ENCODE measurements around the gene SOX9.

SOX9 gene

DNA sequence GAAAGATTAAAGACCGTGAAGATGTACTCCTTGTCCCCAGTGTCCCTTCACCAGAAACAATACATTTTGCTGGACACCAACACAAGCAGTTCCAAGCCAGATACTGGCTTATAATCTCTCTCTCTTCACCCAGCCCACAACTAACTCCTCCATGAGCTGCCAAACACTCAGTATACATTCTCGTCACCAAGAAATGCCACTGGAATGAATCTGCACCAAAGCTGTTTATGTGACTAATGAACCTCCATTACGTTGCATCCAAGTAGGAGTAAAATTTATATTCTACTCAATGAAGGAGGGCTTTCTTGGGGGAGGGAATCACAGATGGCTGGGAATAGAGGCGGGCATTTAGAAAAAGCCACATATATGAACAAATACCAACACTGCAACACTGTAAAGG, 20.9 kb upstream of the SOX9 start:
- no peak for DNase-seq (ENCODE audit: low read depth)
- H3K4me3 ChIP-seq (ENCODE audit: low read depth, low read length): no peak overlapping the region
- TF ChIP-seq, protein P1, sequence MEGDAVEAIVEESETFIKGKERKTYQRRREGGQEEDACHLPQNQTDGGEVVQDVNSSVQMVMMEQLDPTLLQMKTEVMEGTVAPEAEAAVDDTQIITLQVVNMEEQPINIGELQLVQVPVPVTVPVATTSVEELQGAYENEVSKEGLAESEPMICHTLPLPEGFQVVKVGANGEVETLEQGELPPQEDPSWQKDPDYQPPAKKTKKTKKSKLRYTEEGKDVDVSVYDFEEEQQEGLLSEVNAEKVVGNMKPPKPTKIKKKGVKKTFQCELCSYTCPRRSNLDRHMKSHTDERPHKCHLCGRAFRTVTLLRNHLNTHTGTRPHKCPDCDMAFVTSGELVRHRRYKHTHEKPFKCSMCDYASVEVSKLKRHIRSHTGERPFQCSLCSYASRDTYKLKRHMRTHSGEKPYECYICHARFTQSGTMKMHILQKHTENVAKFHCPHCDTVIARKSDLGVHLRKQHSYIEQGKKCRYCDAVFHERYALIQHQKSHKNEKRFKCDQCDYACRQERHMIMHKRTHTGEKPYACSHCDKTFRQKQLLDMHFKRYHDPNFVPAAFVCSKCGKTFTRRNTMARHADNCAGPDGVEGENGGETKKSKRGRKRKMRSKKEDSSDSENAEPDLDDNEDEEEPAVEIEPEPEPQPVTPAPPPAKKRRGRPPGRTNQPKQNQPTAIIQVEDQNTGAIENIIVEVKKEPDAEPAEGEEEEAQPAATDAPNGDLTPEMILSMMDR (conservative IDR thresholded peaks at IDR 0.05; ENCODE audit: low read depth, low read length): no peak

DNA sequence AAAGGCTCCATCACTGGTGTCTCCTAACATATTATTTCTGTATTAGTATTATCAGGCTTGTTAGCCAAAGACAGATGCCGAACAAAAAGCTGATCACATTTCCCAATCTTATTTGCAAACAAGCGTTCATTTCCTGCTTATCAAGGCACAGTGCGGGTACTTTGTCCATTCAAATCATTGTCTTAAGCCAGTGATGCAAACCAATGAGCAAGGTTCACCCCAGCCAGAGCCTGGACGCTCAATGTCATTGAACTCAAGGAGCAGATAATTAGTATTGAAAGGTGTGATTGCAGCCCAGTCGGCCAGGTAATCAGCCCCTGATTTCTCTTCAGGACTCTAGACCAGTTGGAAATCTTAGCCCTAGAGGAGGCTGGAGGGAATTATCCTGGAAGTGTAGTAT, 20.4 kb upstream of the SOX9 start:
- TF ChIP-seq, protein P1 (conservative IDR thresholded peaks at IDR 0.05; ENCODE audit: low read depth, low read length): no peak
- DNase-seq (ENCODE audit: low read depth): no peak
- H3K4me3 ChIP-seq (ENCODE audit: low read depth, low read length): no peak overlapping the region

DNA sequence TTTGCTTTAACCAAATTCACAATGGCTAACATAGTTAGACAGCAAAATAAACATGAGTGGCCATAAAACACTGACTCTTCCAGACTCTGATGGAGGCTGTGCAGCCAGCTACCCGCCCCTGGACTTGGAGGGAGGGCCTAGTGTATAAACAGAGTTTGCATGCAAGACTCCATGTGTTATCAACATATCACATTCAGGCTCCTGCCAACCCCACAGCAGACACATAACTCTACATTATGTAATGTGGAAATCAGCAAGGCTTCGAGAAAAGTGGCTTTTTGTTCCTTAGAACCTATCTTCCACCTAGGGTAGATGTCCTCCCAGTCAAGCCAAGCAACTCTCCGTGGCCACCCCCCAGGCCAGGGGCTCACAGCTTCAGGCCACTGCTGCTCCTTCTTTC, 19.3 kb upstream of the SOX9 start:
- no peak for DNase-seq (ENCODE audit: low read depth)

DNA sequence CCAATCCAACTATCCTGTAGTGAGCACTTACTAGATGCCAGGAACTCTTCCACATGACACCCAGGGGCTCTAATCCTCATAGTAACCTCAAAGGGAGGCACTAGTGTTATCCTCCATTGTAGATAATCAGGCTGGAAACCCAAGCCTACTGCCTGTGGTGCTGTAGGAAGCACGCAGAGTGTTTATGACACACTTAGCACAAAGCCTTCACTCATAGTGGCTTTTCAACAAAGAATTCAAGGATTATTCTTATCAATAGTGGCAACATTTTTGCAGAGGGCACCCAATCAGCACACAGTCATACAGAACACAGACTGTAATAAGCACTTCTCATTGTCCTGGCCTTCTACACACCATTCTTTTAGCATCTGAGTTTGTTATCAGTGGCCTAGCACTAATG, 18.5 kb upstream of the SOX9 start:
- no peak overlapping the region for H3K4me3 ChIP-seq (ENCODE audit: low read depth, low read length)
- no peak for DNase-seq (ENCODE audit: low read depth)
- TF ChIP-seq, protein P1 (conservative IDR thresholded peaks at IDR 0.05; ENCODE audit: low read depth, low read length): no peak

More for the DNA sequence above, 19.3 kb upstream of the SOX9 start:
- TF ChIP-seq, protein P1 (conservative IDR thresholded peaks at IDR 0.05; ENCODE audit: low read depth, low read length): no peak
- H3K4me3 ChIP-seq (ENCODE audit: low read depth, low read length): no peak overlapping the region

DNA sequence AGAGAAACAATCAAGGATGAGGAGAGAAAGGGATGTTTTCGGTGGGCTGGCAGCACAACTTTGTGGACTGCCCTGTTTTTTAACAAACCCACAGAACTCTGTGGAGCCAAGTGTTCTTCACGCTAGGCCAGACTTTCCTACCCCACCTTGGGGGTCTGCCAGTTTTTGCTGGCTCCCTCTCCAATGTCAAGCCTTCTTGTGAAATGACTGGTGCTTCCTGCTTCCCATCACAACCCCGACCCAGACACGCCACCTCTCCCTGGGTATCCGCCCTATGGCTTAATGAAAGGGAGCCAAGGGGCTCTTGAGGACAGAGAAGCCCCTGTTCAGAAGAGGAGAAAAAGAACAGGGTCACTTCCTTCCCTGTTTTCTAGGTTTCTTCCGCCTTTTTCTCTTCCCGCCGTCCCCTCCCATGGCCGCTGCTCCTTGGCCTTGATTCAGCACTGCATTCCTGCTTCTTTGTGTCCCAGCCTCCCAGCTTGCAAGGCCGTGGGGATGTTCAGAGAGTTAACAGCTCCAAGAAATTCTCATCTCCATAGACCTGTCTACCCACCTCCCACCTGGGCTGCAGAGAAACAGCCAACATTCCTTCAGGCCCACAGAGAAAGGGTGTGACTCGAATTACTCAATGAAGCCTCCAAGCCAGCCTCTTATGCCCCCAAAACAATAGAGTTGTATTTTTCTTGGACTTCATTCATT, 16.5 kb upstream of the SOX9 start:
- TF ChIP-seq, protein P1 (conservative IDR thresholded peaks at IDR 0.05; ENCODE audit: low read depth, low read length): no peak
- no peak overlapping the region for H3K4me3 ChIP-seq (ENCODE audit: low read depth, low read length)
- DNase-seq (ENCODE audit: low read depth): no peak

DNA sequence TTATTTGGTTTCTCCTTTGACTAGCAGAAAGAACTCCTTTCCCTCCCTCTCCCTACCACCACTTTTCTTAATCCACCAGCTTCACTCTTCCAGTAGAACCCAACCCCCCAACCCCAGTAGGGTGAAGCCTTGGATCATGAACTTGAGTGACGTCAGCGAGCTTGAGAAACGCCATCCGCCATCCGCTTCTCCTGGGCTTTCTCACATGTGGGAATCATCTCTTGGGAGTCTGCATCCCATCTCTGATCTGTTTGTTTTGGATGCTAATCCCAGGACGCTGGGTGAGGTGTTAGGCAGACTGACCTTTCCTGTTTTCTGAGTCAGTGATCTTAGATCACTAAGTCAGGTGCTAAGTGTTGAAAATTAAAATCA, 16.0 kb upstream of the SOX9 start:
- H3K4me3 ChIP-seq (ENCODE audit: low read depth, low read length): no peak overlapping the region
- TF ChIP-seq, protein P1 (conservative IDR thresholded peaks at IDR 0.05; ENCODE audit: low read depth, low read length): no peak
- no peak for DNase-seq (ENCODE audit: low read depth)

DNA sequence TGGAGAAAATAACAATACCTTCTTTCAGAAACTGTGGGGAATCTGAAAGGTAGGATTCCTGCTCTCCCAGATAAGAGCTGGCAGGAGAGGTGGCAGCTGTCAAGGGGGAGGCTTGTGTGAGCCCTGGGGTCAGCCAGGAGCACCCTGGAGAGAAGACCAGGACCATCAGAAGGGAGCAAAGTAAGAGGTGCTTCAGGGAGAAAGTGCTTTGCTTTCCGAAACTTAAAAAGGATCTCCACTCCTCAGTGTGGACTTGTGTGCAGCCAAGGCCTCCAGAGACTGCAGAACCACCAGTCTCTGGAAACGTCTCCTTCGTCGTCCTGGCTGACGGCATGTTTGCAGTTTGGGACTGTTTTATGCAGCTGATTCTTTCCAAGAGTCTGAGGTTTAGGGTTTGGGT, 13.7 kb upstream of the SOX9 start:
- H3K4me3 ChIP-seq (ENCODE audit: low read depth, low read length): no peak overlapping the region
- TF ChIP-seq, protein P1 (conservative IDR thresholded peaks at IDR 0.05; ENCODE audit: low read depth, low read length): no peak
- no peak for DNase-seq (ENCODE audit: low read depth)

All from choroid plexus epithelial cell (primary cell).